Uterus (tissue), 4 donors: ENCODE data around the gene LTN1. TPM values are rescaled to one million over a fixed set of nuclear protein-coding genes. Genes with fewer than 3 reads are reported as not detected.
"Not testable (repeated sequence)": the region's sequence is repeated elsewhere in the genome, so short reads cannot be mapped to it uniquely, and the experiment has no call there.

Source experiments
- DNase-seq, 2 donors: peaks; one replicate each; pipeline ENCODE4 v3.0.0-alpha.2; 2019 to 2020
- H3K27ac ChIP-seq, 2 donors: fragments of 200-600 bp; sonication (generic); 1 replicate in 1 of 2; 2 replicates in 1 of 2; pipeline ENCODE4 v1.5.1; 2016 to 2018
- H3K27me3 ChIP-seq, 2 donors: fragments of 200-600 bp; sonication (generic); one replicate each; pipeline ENCODE4 v1.5.1; 2018 to 2019; ENCODE audit warnings: control low read depth in 1 of 2
- H3K36me3 ChIP-seq, 2 donors: fragments of 200-600 bp; sonication (generic); one replicate each; pipeline ENCODE4 v1.5.1; 2019; ENCODE audit warnings: control low read depth in 1 of 2
- H3K4me1 ChIP-seq, 2 donors: fragments of 200-600 bp; sonication (generic); one replicate each; pipeline ENCODE4 v1.5.1; 2018 to 2019; ENCODE audit warnings: control low read depth in 1 of 2
- H3K4me3 ChIP-seq, 2 donors: fragments of 200-600 bp; sonication (generic); 1 replicate in 1 of 2; 2 replicates in 1 of 2; pipeline ENCODE4 v1.5.1; 2018 to 2019; ENCODE audit warnings: mild to moderate bottlenecking in 1 of 2
- H3K9me3 ChIP-seq, 2 donors: fragments of 200-600 bp; sonication (generic); one replicate each; pipeline ENCODE4 v1.5.1; 2019; ENCODE audit warnings: control low read depth in 1 of 2
- CTCF ChIP-seq, 4 experiments: fragments of 200-600 bp in 2 of 4; fragments of 450-650 bp in 2 of 4; sonication (generic) in 2 of 4; IDR thresholded peaks; one replicate each; pipeline ENCODE4 v1.5.1; 2016 to 2019; ENCODE audit warnings: antibody characterized with exemption in 4 of 4, mild to moderate bottlenecking in 2 of 4, moderate library complexity in 1 of 4
- POLR2A ChIP-seq, 2 donors: fragments of 450-650 bp; IDR thresholded peaks; one replicate each; pipeline ENCODE4 v1.6.1; 2016; ENCODE audit warnings: antibody characterized with exemption in 2 of 2, mild to moderate bottlenecking in 1 of 2, moderate library complexity in 1 of 2
- intact Hi-C: fragments of 100-400 bp; cut with DNase I; formaldehyde crosslinking; loops from one replicate; pipeline ENCODE4 v1.15.1; 2023; ENCODE audit warnings: low total_unique reads
- total RNA-seq, 4 donors: library from RNA; depleted of rRNA in 3 of 4; stranded (reverse); fragments of >200 nt in 3 of 4; gene quantifications; one replicate each; pipeline versions ENCODE4 v1.1.0 to v1.2.4, GENCODE V29; 2014 to 2023
- donor health status: DM: yes; HTN: yes; CAD: no.

The LTN1 gene
- total RNA-seq, 4 donors from 2014 or later, result 13.8 to 61.0 (median 30.6) TPM

- Histone ChIP-seq H3K27me3 (no peaks in the 10 kb centered on the region), H3K36me3 (no peaks in the 10 kb centered on the region), H3K9me3 (no peaks in the 10 kb centered on the region), H3K4me3 (no peak overlapping the region), H3K4me1 (no peaks in the 10 kb centered on the region), H3K27ac (no peak overlapping the region)
- intact Hi-C loops, result no loop called here
- DNase-seq, result no peak
- no peak for TF ChIP-seq POLR2A (IDR thresholded peaks at IDR 0.05)
These were observed 60.0 kb downstream of the LTN1 start for GRCh38 chr21:28932717-28933116.

- H3K27ac ChIP-seq, result peak overlapping the region in 1 of 2 donors; percentile 28
- DNase-seq, H3K9me3 ChIP-seq, intact Hi-C loops, H3K36me3 ChIP-seq, H3K27me3 ChIP-seq, H3K4me3 ChIP-seq, H3K4me1 ChIP-seq: not testable (repeated sequence)
These were observed 60.8 kb downstream of the LTN1 start for GRCh38 chr21:28931708-28932372.

- intact Hi-C loops, result no loop called here
- no peak for DNase-seq
- Histone ChIP-seq H3K27me3 (no peaks in the 10 kb centered on the region), H3K4me3 (no peak overlapping the region), H3K4me1 (no peaks in the 10 kb centered on the region), H3K27ac (no peak overlapping the region), H3K36me3 (no peaks in the 10 kb centered on the region), H3K9me3 (no peaks in the 10 kb centered on the region)
- TF ChIP-seq CTCF (IDR thresholded peaks at IDR 0.05) (no peak), POLR2A (IDR thresholded peaks at IDR 0.05) (no peak)
These were observed 63.9 kb downstream of the LTN1 start for GRCh38 chr21:28928578-28929420.

GRCh38 chr21:28927130-28927529 lies 65.5 kb downstream of the LTN1 start:
- intact Hi-C loops, result no loop called here
- H3K4me1 ChIP-seq, result no peaks in the 10 kb centered on the region
- H3K4me3 ChIP-seq, result no peak overlapping the region
- H3K27ac ChIP-seq, result no peak overlapping the region
- DNase-seq, result no peak
- TF ChIP-seq POLR2A (IDR thresholded peaks at IDR 0.05) (no peak), CTCF (IDR thresholded peaks at IDR 0.05) (no peak)
- no peaks in the 10 kb centered on the region for H3K27me3 ChIP-seq
- H3K9me3 ChIP-seq, result no peaks in the 10 kb centered on the region
- no peaks in the 10 kb centered on the region for H3K36me3 ChIP-seq

GRCh38 chr21:28923439-28923975 lies 69.2 kb downstream of the LTN1 start:
- Histone ChIP-seq H3K27me3 (no peaks in the 10 kb centered on the region), H3K9me3 (no peaks in the 10 kb centered on the region), H3K27ac (no peak overlapping the region), H3K4me1 (no peaks in the 10 kb centered on the region), H3K36me3 (no peaks in the 10 kb centered on the region), H3K4me3 (no peak overlapping the region)
- intact Hi-C loops, result no loop called here
- TF ChIP-seq POLR2A (IDR thresholded peaks at IDR 0.05), result no peak
- TF ChIP-seq CTCF (IDR thresholded peaks at IDR 0.05), result no peak
- no peak for DNase-seq

- intact Hi-C loops, result no loop called here
These were observed 70.3 kb downstream of the LTN1 start for GRCh38 chr21:28922368-28922767.

More at GRCh38 chr21:28922368-28922767, 70.3 kb downstream of the LTN1 start:
- Histone ChIP-seq H3K9me3 (no peaks in the 10 kb centered on the region), H3K4me3 (no peak overlapping the region), H3K4me1 (no peaks in the 10 kb centered on the region), H3K27me3 (no peaks in the 10 kb centered on the region), H3K36me3 (no peaks in the 10 kb centered on the region), H3K27ac (no peak overlapping the region)
- no peak for TF ChIP-seq POLR2A (IDR thresholded peaks at IDR 0.05)
- TF ChIP-seq CTCF (IDR thresholded peaks at IDR 0.05), result no peak
- DNase-seq, result no peak
